ENCODE results near the gene NHEJ1.

The NHEJ1 gene

DNA sequence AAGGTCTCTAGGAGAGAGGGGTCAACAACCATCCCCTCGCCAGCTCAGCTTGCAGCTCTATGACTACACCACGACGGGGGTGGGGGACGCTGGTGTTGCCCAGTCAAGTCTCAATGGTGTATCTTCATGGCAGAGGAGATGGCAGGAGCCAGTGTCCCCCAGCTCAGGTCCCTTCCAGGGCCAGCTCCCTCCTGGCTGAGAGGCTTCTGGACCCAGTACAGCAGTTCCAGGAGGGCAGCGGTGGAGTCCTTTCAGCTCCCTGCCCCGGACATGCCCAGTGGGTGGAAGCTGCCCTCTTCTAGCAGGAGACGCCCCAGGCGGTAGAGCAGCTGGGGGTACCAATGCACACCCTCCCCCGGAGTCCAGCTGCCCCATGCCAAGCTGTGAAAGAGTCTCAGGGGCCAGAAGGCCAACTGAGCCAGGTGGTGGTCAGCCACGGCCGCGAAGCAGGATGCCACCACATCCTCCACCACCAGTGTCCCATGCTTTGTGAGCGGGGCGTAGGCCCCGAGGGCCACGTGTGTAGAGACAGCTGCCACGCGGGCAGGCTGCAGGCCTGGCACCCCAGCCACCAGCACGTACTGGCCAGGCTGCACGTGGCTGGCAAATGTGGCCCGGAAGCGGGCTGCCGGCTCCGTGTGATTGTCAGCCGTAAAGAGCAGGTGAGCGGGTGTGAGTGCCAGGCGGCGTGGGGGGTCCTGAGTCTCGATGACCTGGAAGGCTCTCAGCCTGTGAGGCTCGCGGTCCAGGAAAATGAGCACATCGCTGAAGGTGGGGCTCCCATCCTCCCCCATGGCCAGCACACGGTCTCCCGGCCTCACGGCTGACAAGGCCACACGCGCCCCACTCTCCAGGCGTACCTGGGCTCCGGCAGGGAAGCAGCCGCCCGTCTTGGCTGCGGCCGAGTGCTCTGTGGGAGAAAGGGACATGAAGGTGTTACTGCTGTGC is 105.4 kb downstream of the NHEJ1 start:
- H3K4me3 ChIP-seq (replicated peaks in 1 of 2; ENCODE audit: low read depth in 2 of 2, low read length in 2 of 2), result no peak overlapping the region
- no peak for DNase-seq (ENCODE audit: low read depth in 2 of 2)
- no peak for TF ChIP-seq CTCF (IDR thresholded peaks at IDR 0.05; ENCODE audit: low read depth, low read length)

- TF ChIP-seq CTCF (IDR thresholded peaks at IDR 0.05; ENCODE audit: low read depth, low read length), result no peak
- H3K4me3 ChIP-seq (replicated peaks in 1 of 2; ENCODE audit: low read depth in 2 of 2, low read length in 2 of 2), result no peak overlapping the region
- DNase-seq (ENCODE audit: low read depth in 2 of 2), result no peak
These were observed 111.3 kb downstream of the NHEJ1 start for GRCh38 chr2:219049282-219049681.

DNA sequence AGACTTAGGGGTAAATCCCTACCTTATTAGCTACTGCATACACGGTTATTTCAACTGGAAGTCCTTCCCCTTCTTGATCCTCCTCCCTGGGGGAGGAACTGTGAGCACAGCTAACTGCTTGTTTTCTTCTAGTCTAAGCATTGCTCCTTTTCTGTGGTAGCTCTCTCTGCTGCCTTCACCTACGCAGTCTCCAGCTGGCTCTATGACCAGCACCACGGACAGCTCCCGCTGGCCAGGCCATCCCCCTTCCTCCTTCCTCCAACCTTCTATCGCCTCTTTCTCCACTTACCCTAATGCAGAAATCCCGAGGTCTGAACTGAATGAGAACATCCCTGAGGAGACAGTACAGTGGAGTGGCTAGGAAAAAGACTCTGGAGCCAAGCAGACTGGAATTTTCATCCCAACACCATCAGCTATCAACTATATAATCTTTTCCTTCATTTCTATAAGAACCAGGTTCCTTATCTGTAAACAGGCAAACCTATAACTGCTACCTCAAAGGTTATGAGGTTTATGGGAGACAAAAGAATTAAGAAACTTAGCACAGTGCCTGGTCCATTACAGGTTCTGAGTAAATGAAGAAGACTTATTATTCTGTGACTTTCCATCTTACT is 114.6 kb downstream of the NHEJ1 start:
- no peak overlapping the region for H3K4me3 ChIP-seq (replicated peaks in 1 of 2; ENCODE audit: low read depth in 2 of 2, low read length in 2 of 2)
- peak; percentile 47 to 51 for DNase-seq (ENCODE audit: low read depth in 2 of 2)
- no peak for TF ChIP-seq CTCF (IDR thresholded peaks at IDR 0.05; ENCODE audit: low read depth, low read length)

- no peak for DNase-seq (ENCODE audit: low read depth in 2 of 2)
- no peak for TF ChIP-seq CTCF (IDR thresholded peaks at IDR 0.05; ENCODE audit: low read depth, low read length)
- no peak overlapping the region for H3K4me3 ChIP-seq (replicated peaks in 1 of 2; ENCODE audit: low read depth in 2 of 2, low read length in 2 of 2)
These were observed 117.9 kb downstream of the NHEJ1 start for GRCh38 chr2:219042750-219043149.

DNA sequence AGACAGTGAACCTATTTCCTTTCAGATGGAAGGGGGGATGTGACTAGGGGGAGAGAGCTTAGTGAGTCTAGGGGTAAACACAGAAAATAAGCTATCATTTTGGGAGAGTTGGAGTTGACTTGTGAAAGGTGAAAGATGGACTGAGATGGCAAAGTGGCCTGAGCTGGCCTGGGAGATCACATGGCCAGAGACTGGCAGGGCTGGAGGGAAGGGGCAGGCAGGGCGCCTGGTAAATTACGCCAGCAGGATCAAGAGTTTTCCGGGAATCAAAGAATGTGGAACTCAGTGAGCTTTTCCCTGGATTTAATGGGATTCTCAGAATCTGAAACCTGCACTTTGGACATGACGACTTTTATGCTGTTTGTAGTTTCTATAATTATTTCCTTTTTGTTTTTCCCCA is 118.5 kb downstream of the NHEJ1 start:
- no peak for DNase-seq (ENCODE audit: low read depth in 2 of 2)
- no peak for TF ChIP-seq CTCF (IDR thresholded peaks at IDR 0.05; ENCODE audit: low read depth, low read length)
- no peak overlapping the region for H3K4me3 ChIP-seq (replicated peaks in 1 of 2; ENCODE audit: low read depth in 2 of 2, low read length in 2 of 2)

- H3K4me3 ChIP-seq (replicated peaks in 1 of 2; ENCODE audit: low read depth in 2 of 2, low read length in 2 of 2), result peak within 1 kb of the TSS; percentile 36 to 56
- TF ChIP-seq CTCF (IDR thresholded peaks at IDR 0.05; ENCODE audit: low read depth, low read length), result no peak
- peak; percentile 66 to 72 for DNase-seq (ENCODE audit: low read depth in 2 of 2)
These were observed 119.4 kb downstream of the NHEJ1 start, which contains the start of gene CFAP65 for GRCh38 chr2:219041252-219041651. Gene CFAP65 (minus strand): TSS chr2:219041516. CDS start chr2:219039048, 2,468 bp downstream.
